Stimulated activated CD8-positive, alpha-beta memory T cell treated with anti-CD3 and anti-CD28 coated beads, Interleukin-12 subunit alpha, Interleukin-12 subunit beta, amount 100 ng/mL, for 4 hours (primary cell): Measurements from ENCODE around the gene RBBP4.

Source experiments
- DNase-seq: peaks from one replicate; pipeline ENCODE4 v3.0.0-alpha.2; 2020; ENCODE audit warnings: low read depth

RBBP4 gene

GRCh38 chr1:32719681-32720275 is 68.8 kb downstream of the RBBP4 start:
- no peak for DNase-seq

- no peak for DNase-seq
Measured at GRCh38 chr1:32724678-32725614, 73.9 kb downstream of the RBBP4 start.

DNA sequence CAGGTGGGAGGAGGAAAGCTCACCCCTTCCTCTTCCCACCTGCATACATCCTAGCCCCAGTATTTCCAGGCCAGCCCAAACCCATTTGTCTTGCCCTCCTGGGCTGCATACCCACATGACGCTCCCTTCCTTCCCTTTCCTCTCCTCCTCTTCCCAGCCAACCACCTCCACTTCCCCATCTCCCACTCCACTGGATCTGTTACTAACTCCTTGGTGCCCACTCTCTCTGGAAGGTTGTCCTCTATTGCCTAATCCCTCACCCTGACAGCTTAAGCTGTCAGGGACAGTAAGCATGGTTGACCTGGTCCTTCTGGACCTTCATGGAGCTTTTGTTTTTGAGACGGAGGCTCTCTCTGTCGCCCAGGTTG is 74.6 kb downstream of the RBBP4 start:
- DNase-seq, result no peak

DNA sequence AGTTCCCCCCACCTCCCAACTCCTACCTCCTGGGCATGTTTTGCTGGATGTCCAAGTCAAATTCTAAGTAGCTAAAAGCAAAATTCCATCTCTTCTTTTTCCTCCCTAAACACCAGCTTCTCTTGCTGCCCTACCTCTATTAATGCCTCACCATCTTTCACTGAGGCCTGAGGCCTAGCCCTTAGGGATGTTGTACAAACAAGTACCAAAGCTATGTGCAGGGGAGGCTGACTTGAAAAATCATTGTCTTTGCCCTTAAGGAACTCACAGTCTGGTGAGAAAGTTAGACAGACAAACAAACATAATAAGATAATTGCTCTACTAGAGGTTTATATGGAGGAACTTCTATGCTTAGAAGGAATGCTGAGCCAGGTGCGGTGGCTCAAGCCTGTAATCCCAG is 76.9 kb downstream of the RBBP4 start:
- no peak for DNase-seq

DNA sequence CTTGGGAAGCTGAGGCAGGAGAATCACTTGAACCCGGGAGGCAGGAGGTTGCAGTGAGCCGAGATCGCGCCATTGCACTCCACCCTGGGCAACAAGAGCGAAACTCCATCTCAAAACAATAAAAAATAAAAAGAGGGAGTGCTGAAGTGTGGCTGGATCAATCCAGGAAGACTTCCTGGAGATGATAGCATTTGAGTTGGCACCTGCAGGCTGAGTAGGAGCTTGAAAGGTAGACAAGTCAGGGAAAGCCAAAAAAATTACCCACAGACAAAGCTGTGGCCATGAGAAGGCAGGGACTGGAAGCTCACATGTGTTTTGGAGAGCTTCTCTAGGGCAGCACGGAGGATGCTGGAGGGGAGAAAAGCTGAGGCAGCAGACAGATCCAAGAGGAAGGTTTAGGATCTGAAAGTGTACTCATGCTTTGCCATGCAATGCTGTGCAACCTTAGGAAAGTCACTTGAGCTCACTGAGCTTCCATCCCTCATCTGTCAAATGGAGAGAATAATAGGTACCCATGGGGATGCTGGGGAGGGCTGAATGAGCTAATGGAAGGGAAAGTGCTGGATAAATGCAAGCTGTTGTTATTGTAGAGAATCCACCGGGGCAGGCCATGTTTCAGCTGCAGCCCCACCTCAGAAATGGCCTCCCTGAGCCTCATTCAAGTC is 77.5 kb downstream of the RBBP4 start:
- no peak for DNase-seq

- DNase-seq, result no peak
Measured at GRCh38 chr1:32729254-32730046, 78.4 kb downstream of the RBBP4 start.

GRCh38 chr1:32733582-32734321 is 82.7 kb downstream of the RBBP4 start:
- no peak for DNase-seq
